Stomach (tissue), 4 donors: Measurements from ENCODE around the gene PLAAT3.

Source experiments
- EP300 ChIP-seq: sonication (generic); formaldehyde crosslinking; IDR thresholded peaks from one replicate; pipeline ENCODE4 v1.6.1; 2017; ENCODE audit warnings: antibody characterized with exemption
- POLR2A ChIP-seq, 4 donors: fragments of 450-650 bp; IDR thresholded peaks; one replicate each; pipeline ENCODE4 v1.6.1; 2016; ENCODE audit warnings: antibody characterized with exemption in 4 of 4, control low read depth in 2 of 4, mild to moderate bottlenecking in 1 of 4, moderate library complexity in 1 of 4
- TF ChIP-seq, protein P1 (sequence below), 7 experiments: fragments of 450-650 bp in 4 of 7; fragments of 200-600 bp in 3 of 7; sonication (generic) in 3 of 7; IDR thresholded peaks; one replicate each; pipeline ENCODE4 v1.5.1; 2016 to 2019; ENCODE audit warnings: antibody characterized with exemption in 7 of 7, control low read depth in 2 of 7, mild to moderate bottlenecking in 1 of 7

DNA sequence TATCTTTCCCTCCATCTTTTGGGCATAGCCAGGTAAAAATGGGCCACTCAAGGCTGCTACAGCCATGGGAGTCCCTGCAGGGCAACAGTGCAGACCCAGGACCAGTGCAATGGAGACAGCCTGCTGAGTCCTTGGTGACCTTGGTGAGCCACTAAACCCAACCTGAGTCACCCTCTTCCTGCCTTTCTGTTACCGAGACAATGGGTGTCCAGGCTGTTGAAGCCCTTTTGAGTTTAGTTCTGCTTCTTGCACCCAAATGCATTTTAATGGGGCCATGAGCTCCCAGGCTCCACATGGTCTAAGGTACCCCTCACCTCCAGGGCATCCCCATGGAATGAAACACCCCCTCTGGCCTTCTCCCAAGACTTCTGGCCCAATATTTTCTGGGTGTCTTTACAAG lies 78.5 kb downstream of the PLAAT3 start:
- TF ChIP-seq POLR2A (IDR thresholded peaks at IDR 0.05) (no peak), EP300 (no peak)
- TF ChIP-seq, protein P1, sequence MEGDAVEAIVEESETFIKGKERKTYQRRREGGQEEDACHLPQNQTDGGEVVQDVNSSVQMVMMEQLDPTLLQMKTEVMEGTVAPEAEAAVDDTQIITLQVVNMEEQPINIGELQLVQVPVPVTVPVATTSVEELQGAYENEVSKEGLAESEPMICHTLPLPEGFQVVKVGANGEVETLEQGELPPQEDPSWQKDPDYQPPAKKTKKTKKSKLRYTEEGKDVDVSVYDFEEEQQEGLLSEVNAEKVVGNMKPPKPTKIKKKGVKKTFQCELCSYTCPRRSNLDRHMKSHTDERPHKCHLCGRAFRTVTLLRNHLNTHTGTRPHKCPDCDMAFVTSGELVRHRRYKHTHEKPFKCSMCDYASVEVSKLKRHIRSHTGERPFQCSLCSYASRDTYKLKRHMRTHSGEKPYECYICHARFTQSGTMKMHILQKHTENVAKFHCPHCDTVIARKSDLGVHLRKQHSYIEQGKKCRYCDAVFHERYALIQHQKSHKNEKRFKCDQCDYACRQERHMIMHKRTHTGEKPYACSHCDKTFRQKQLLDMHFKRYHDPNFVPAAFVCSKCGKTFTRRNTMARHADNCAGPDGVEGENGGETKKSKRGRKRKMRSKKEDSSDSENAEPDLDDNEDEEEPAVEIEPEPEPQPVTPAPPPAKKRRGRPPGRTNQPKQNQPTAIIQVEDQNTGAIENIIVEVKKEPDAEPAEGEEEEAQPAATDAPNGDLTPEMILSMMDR (IDR thresholded peaks at IDR 0.05), result no peak
